ENCODE measurements around the gene PDIA4.

Gene PDIA4

DNA sequence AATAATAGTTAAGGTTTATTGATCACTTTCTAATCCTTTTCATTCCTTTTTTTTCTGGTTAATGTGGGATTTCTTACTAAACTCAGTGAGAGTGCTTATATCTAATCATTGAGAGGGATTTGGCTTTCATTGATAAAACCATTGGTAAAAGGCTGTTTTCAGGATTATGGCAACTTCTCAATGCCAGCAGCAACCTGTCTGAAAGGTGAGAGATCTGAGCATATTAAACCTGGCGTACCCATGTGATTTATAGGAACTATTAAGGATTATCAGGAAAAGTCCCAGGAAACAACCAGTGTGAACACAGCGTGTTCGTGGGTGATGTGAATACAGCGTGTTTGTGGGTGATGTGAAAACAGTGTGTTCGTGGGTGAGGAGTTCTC, 65.9 kb downstream of the PDIA4 start:
- Histone ChIP-seq H3K9me3 (ENCODE audit: control insufficient read depth, low read depth, low read length) (no peaks in the 10 kb centered on the region), H3K9ac (ENCODE audit: low read length) (no peak overlapping the region), H3K27me3 (ENCODE audit: control insufficient read depth, insufficient read depth, low read length) (no peaks in the 10 kb centered on the region), H3K4me3 (ENCODE audit: low read length) (peak overlapping the region; percentile 69), H3K27ac (ENCODE audit: low read length) (no peak overlapping the region), H3K4me1 (ENCODE audit: control insufficient read depth, low read depth, low read length) (no peaks in the 10 kb centered on the region), H3K36me3 (ENCODE audit: control insufficient read depth, low read depth, low read length) (no peaks in the 10 kb centered on the region)

DNA sequence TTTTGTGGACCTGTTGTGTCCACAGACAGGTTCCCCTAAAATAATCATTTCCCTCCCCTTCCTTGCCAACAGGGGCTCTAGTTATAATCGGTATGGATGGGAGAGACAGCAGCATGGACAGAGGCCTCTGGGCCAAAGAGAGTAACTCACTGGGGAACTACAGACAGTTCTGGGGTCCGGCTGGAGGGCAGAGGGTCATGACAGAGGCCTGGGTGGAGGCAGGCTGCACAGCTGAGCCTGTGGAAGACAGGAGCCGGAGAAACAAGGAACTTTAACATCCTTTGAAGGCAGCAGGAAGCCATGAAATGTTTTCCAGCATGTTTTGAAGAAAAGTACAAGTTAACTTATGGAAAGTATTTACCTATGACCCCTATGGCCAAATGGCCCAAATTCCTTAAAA, 68.6 kb downstream of the PDIA4 start:
- Histone ChIP-seq H3K9me3 (ENCODE audit: control insufficient read depth, low read depth, low read length) (no peaks in the 10 kb centered on the region), H3K36me3 (ENCODE audit: control insufficient read depth, low read depth, low read length) (no peaks in the 10 kb centered on the region), H3K4me3 (ENCODE audit: low read length) (no peak overlapping the region), H3K27ac (ENCODE audit: low read length) (no peak overlapping the region), H3K27me3 (ENCODE audit: control insufficient read depth, insufficient read depth, low read length) (no peaks in the 10 kb centered on the region), H3K4me1 (ENCODE audit: control insufficient read depth, low read depth, low read length) (no peaks in the 10 kb centered on the region), H3K9ac (ENCODE audit: low read length) (no peak overlapping the region)

DNA sequence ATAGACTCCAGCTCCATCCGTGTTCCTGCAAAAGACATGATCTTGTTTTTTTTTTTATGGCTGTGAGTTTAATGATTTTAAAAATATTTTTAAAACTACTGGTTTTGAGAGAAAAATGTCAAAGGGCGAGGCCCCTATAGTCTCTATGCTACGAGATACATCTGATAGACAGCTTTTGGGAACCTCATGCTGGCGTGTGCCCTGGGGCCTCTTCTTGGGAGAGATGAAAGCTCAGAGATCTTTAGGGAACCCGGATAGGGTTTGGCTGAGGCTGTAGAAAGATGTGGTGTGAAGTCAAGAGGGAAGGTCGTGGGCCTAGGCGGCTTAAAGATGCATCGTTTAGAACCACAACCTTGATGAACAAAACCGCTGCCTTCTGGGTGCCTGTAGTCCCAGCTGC, 70.2 kb downstream of the PDIA4 start:
- Histone ChIP-seq H3K27me3 (ENCODE audit: control insufficient read depth, insufficient read depth, low read length) (no peaks in the 10 kb centered on the region), H3K4me1 (ENCODE audit: control insufficient read depth, low read depth, low read length) (no peaks in the 10 kb centered on the region), H3K36me3 (ENCODE audit: control insufficient read depth, low read depth, low read length) (no peaks in the 10 kb centered on the region), H3K9ac (ENCODE audit: low read length) (no peak overlapping the region), H3K4me3 (ENCODE audit: low read length) (no peak overlapping the region), H3K27ac (ENCODE audit: low read length) (no peak overlapping the region), H3K9me3 (ENCODE audit: control insufficient read depth, low read depth, low read length) (no peaks in the 10 kb centered on the region)

DNA sequence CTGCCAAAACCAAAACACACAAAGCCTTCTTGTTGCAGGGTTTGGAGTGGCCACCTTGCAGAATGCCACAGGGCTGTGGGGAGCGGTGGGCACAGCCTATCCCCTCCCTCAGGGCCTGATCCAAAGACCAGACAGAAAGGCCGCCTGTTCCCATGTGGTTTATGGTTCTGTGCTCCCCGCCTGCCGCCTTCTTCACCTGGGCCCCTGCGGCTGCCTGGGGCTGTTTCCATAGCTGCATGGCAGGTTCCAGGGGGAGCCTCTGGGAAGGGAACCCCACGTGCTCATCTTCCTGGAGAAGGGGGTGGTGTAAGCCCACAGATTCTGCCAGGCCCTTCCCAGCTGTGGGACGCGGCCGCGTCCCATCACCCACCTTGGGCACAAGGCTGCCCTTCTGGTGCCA, 73.5 kb downstream of the PDIA4 start:
- H3K4me1 ChIP-seq (ENCODE audit: control insufficient read depth, low read depth, low read length), result no peaks in the 10 kb centered on the region
- no peak overlapping the region for H3K27ac ChIP-seq (ENCODE audit: low read length)
- no peaks in the 10 kb centered on the region for H3K27me3 ChIP-seq (ENCODE audit: control insufficient read depth, insufficient read depth, low read length)
- no peaks in the 10 kb centered on the region for H3K36me3 ChIP-seq (ENCODE audit: control insufficient read depth, low read depth, low read length)
- no peaks in the 10 kb centered on the region for H3K9me3 ChIP-seq (ENCODE audit: control insufficient read depth, low read depth, low read length)
- H3K4me3 ChIP-seq (ENCODE audit: low read length), result no peak overlapping the region
- no peak overlapping the region for H3K9ac ChIP-seq (ENCODE audit: low read length)

DNA sequence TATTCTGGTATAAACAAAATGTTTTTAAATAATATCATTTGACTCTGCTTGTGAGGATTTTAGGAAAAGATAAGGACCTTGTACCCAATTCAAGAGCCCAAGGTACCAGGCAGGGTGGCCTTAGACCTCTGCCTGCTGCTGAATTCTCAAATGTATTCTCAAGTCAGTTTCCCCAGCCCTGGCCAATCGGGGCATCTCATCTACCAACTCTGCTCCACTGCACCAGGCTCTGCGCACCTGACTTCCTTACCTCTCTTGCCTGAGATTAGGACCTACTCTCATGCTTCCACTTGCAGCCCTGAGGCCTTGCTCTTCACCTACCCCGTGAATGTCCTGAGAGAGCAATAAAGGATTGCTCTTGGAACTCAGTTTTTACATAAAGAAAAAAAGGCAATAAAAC, 74.6 kb downstream of the PDIA4 start:
- H3K4me1 ChIP-seq (ENCODE audit: control insufficient read depth, low read depth, low read length), result no peaks in the 10 kb centered on the region
- H3K36me3 ChIP-seq (ENCODE audit: control insufficient read depth, low read depth, low read length), result no peaks in the 10 kb centered on the region
- no peaks in the 10 kb centered on the region for H3K27me3 ChIP-seq (ENCODE audit: control insufficient read depth, insufficient read depth, low read length)
- H3K27ac ChIP-seq (ENCODE audit: low read length), result no peak overlapping the region
- no peak overlapping the region for H3K9ac ChIP-seq (ENCODE audit: low read length)
- H3K4me3 ChIP-seq (ENCODE audit: low read length), result no peak overlapping the region
- no peaks in the 10 kb centered on the region for H3K9me3 ChIP-seq (ENCODE audit: control insufficient read depth, low read depth, low read length)
